PC-9 (cell line): Measurements from ENCODE around the gene FNBP1L. TPM values are rescaled to one million over a fixed set of nuclear protein-coding genes. Genes with fewer than 3 reads are reported as not detected.
A peak's percentile ranks its signal among the peaks of the same experiment; 100 is the strongest.

ENCODE experiments used
- BruUV-seq: library from RNA; stranded (reverse); fragments of 400-500 nt; replicated peaks from 2 replicates; lab custom pipeline; 2021; lab: Mats Ljungman, UMichigan
- CTCF ChIA-PET: fragments of 300-600 bp; sonication (Branson Sonifier 250); formaldehyde crosslinking; loops from one replicate; lab custom pipeline; 2022; ENCODE audit warnings: antibody characterized with exemption; lab: Charles Lee
- POLR2A ChIA-PET: fragments of 300-600 bp; sonication (Branson Sonifier 250); formaldehyde crosslinking; loops from one replicate; lab custom pipeline; 2022; ENCODE audit warnings: antibody characterized with exemption; ENCODE audit not compliant: unreplicated experiment; lab: Charles Lee
- DNase-seq, 2 experiments: peaks; one replicate each; pipeline versions ENCODE4 v3.0.0 to v3.0.0-alpha.2; 2015 to 2022; ENCODE audit warnings: mixed read lengths in 1 of 2
- H2AFZ ChIP-seq: fragments of 200-600 bp; sonication (generic); 2 replicates; pipeline ENCODE4 v1.8.1; 2017; ENCODE audit warnings: antibody characterized with exemption
- H3F3A ChIP-seq: fragments of 200-600 bp; sonication (generic); 2 replicates; pipeline ENCODE4 v1.8.1; 2017; ENCODE audit warnings: antibody characterized with exemption, mild to moderate bottlenecking, low read depth; ENCODE audit not compliant: insufficient read depth
- H3K27ac ChIP-seq: fragments of 200-600 bp; sonication (generic); 2 replicates; pipeline ENCODE4 v1.6.1; 2016; ENCODE audit warnings: mixed run types
- H3K27me3 ChIP-seq: fragments of 200-600 bp; sonication (generic); 2 replicates; pipeline ENCODE4 v1.6.1; 2016; ENCODE audit warnings: low read depth, mixed run types; ENCODE audit not compliant: insufficient read depth
- H3K36me3 ChIP-seq: fragments of 200-600 bp; sonication (generic); 2 replicates; pipeline ENCODE4 v1.6.1; 2016; ENCODE audit warnings: low read depth, mixed run types
- H3K4me1 ChIP-seq: fragments of 200-600 bp; sonication (generic); replicated peaks from 2 replicates; pipeline ENCODE4 v1.6.1; 2016; ENCODE audit warnings: mixed run types; ENCODE audit not compliant: insufficient read depth
- H3K4me2 ChIP-seq: fragments of 200-600 bp; sonication (generic); 2 replicates; pipeline ENCODE4 v1.6.1; 2017; ENCODE audit warnings: mixed run types
- H3K4me3 ChIP-seq: fragments of 200-600 bp; sonication (generic); 2 replicates; pipeline ENCODE4 v1.6.1; 2016; ENCODE audit warnings: mixed run types
- H3K79me2 ChIP-seq: fragments of 200-600 bp; sonication (generic); 2 replicates; pipeline ENCODE4 v1.6.1; 2017; ENCODE audit warnings: low read depth, mixed run types
- H3K9me2 ChIP-seq: fragments of 200-600 bp; sonication (generic); 2 replicates; pipeline ENCODE4 v1.8.1; 2017; ENCODE audit warnings: mild to moderate bottlenecking; ENCODE audit not compliant: insufficient read depth
- H3K9me3 ChIP-seq: fragments of 200-600 bp; sonication (generic); 2 replicates; pipeline ENCODE4 v1.8.1; 2016; ENCODE audit warnings: low read depth; ENCODE audit not compliant: insufficient read depth
- H4K20me1 ChIP-seq: fragments of 200-600 bp; sonication (generic); 2 replicates; pipeline ENCODE4 v1.8.1; 2017; ENCODE audit not compliant: insufficient read depth
- CTCF ChIP-seq: fragments of 200-600 bp; sonication (generic); conservative IDR thresholded peaks from 2 replicates; pipeline ENCODE4 v1.6.1; 2017; ENCODE audit warnings: mixed run types, antibody characterized with exemption, mild to moderate bottlenecking, moderate library complexity
- EZH2 ChIP-seq: fragments of 200-600 bp; sonication (generic); IDR thresholded peaks from 2 replicates; pipeline ENCODE4 v1.8.0; 2017; ENCODE audit warnings: antibody characterized with exemption, low read depth
- intact Hi-C: fragments of 100-400 bp; cut with micrococcal nuclease; formaldehyde crosslinking; loops from one replicate; pipeline ENCODE4 v1.10.0; 2022; ENCODE audit not compliant: unreplicated experiment
- total RNA-seq: library from RNA; stranded (reverse); gene quantifications from 2 replicates; pipeline ENCODE4 v1.2.3, GENCODE V29; 2021

The FNBP1L gene
- total RNA-seq, 1 experiment from 2014 or later, result 34.3 TPM

GRCh38 chr1:93579891-93580290 is 132.0 kb downstream of the FNBP1L start:
- peak overlapping the region; percentile 83 for H3K27ac ChIP-seq
- no peaks in the 10 kb centered on the region for H3K9me3 ChIP-seq
- peaks cover 95% of the 10 kb centered on the region for H3K79me2 ChIP-seq
- H3K4me3 ChIP-seq, result no peak overlapping the region
- H3K9me2 ChIP-seq, result no peaks in the 10 kb centered on the region
- peaks cover 92% of the 10 kb centered on the region for H4K20me1 ChIP-seq
- no TSS peak for BruUV-seq
- intact Hi-C loops, result loop anchor here (5.0 kb wide), 2 partner anchors 177 to 247 kb away; no protein-coding TSS in a partner anchor
- peak overlapping the region; percentile 58 for H3K4me2 ChIP-seq
- TF ChIP-seq CTCF, result no peak
- TF ChIP-seq EZH2, result no peak
- peaks cover 68% of the 10 kb centered on the region for H3K4me1 ChIP-seq
- DNase-seq, result peak; percentile 93 to 100
- CTCF ChIA-PET, result interaction anchor here (1.4 kb wide), 1 partner anchor 265 kb away, joined by 8 read pairs; no protein-coding TSS in a partner anchor
- H2AFZ ChIP-seq, result no peak overlapping the region
- peaks cover 85% of the 10 kb centered on the region for H3K36me3 ChIP-seq
- POLR2A ChIA-PET, result interaction anchor here (0.6 to 1.1 kb wide), 8 partner anchors 46 to 668 kb away, joined by 3 to 10 read pairs (median 4); no protein-coding TSS in a partner anchor
- H3K27me3 ChIP-seq, result no peaks in the 10 kb centered on the region
- H3F3A ChIP-seq, result peaks cover 98% of the 10 kb centered on the region

GRCh38 chr1:93581917-93582850 is 134.3 kb downstream of the FNBP1L start:
- H3K79me2 ChIP-seq, result peaks cover 85% of the 10 kb centered on the region
- H3K9me3 ChIP-seq, result no peaks in the 10 kb centered on the region
- intact Hi-C loops, result loop anchor here (5.0 kb wide), 1 partner anchor 175 kb away; no protein-coding TSS in a partner anchor
- H3K36me3 ChIP-seq, result peaks cover 77% of the 10 kb centered on the region
- no peaks in the 10 kb centered on the region for H3K9me2 ChIP-seq
- H3F3A ChIP-seq, result peaks cover 95% of the 10 kb centered on the region
- peaks cover 89% of the 10 kb centered on the region for H3K4me1 ChIP-seq
- no peak for DNase-seq
- BruUV-seq, result no TSS peak
- H3K4me3 ChIP-seq, result no peak overlapping the region
- no peaks in the 10 kb centered on the region for H3K27me3 ChIP-seq
- ChIA-PET POLR2A (interaction anchor here (0.6 kb wide), 1 partner anchor 1563 kb away, joined by 3 read pairs; no protein-coding TSS in a partner anchor), CTCF (no interaction called here)
- H3K4me2 ChIP-seq, result no peak overlapping the region
- TF ChIP-seq CTCF (no peak), EZH2 (no peak)
- no peak overlapping the region for H2AFZ ChIP-seq
- H4K20me1 ChIP-seq, result peaks cover 90% of the 10 kb centered on the region
- peak overlapping the region; percentile 83 for H3K27ac ChIP-seq

GRCh38 chr1:93584261-93585003 is 136.5 kb downstream of the FNBP1L start:
- BruUV-seq, result TSS peak; percentile 79

More at GRCh38 chr1:93584261-93585003, 136.5 kb downstream of the FNBP1L start:
- CTCF ChIA-PET, result no interaction called here
- H3K27me3 ChIP-seq, result no peaks in the 10 kb centered on the region
- TF ChIP-seq CTCF (no peak; the same call in 1 of the 2 replicates), EZH2 (no peak)
- no peak overlapping the region for H2AFZ ChIP-seq
- H3K9me3 ChIP-seq, result no peaks in the 10 kb centered on the region
- H3K4me3 ChIP-seq, result peak overlapping the region; percentile 33; the same call in 1 of the 2 replicates
- no peak for DNase-seq
- peaks cover 97% of the 10 kb centered on the region for H3K4me1 ChIP-seq
- H3K9me2 ChIP-seq, result no peaks in the 10 kb centered on the region
- peaks cover 79% of the 10 kb centered on the region for H3K36me3 ChIP-seq
- intact Hi-C loops, result loop anchor here (1.0 to 5.0 kb wide), 6 partner anchors 31 to 262 kb away; partner anchors contain the start of genes BCAR3 and FNBP1L
- H4K20me1 ChIP-seq, result peaks cover 90% of the 10 kb centered on the region
- peaks cover 85% of the 10 kb centered on the region for H3K79me2 ChIP-seq
- peaks cover 95% of the 10 kb centered on the region for H3F3A ChIP-seq
- H3K27ac ChIP-seq, result peak overlapping the region; percentile 83
- POLR2A ChIA-PET, result interaction anchor here (0.5 to 0.7 kb wide), 2 partner anchors 189 to 193 kb away, joined by 3 to 5 read pairs; no protein-coding TSS in a partner anchor
- H3K4me2 ChIP-seq, result peak overlapping the region; percentile 75
